Measurements from ENCODE around the gene CDKN1A. TPM values are rescaled to one million over a fixed set of nuclear protein-coding genes. Genes with fewer than 3 reads are reported as not detected.

CDKN1A gene
- total and polyA plus RNA-seq, 9 of the 15 experiments (the other 6 are each of a cell fraction or from before 2014, with no cell fraction given), result 0.25 to 8.1 (median 5.1) TPM

GRCh38 chr6:36679043-36679833 is 724 bp downstream of the CDKN1A start (continued):
- TF ChIP-seq ZNF398 (CRISPR knock-in tag; IDR thresholded peaks at IDR 0.05) (no peak), BCL6 (CRISPR knock-in tag; IDR thresholded peaks at IDR 0.05) (no peak), UBTF (IDR thresholded peaks at IDR 0.05; ENCODE audit: borderline replicate concordance in 1 of 2, low read depth in 2 of 2, low read length in 2 of 2) (peak in 1 of 2 experiments; percentile 29; a peak in 1 of 4 replicates), PHTF2 (CRISPR knock-in tag; IDR thresholded peaks at IDR 0.05) (no peak; the same call in 1 of the 2 replicates), ZNF592 (IDR thresholded peaks at IDR 0.05) (no peak), ZNF507 (tag; conservative IDR thresholded peaks at IDR 0.05) (no peak), EP400 (IDR thresholded peaks at IDR 0.05) (no peak), MEF2A (IDR thresholded peaks at IDR 0.05; ENCODE audit: control insufficient read depth, low read depth, low read length) (no peak), PRPF4 (IDR thresholded peaks at IDR 0.05; ENCODE audit: insufficient read depth, low read depth, low read length, poor library complexity, severe bottlenecking) (no peak), SMAD3 (CRISPR knock-in tag; conservative IDR thresholded peaks at IDR 0.05) (no peak), BCOR (IDR thresholded peaks at IDR 0.05) (no peak), GTF2A2 (tag; IDR thresholded peaks at IDR 0.05) (no peak), STAG1 (CRISPR knock-in tag; IDR thresholded peaks at IDR 0.05; ENCODE audit: borderline replicate concordance) (no peak), GMEB1 (CRISPR knock-in tag; IDR thresholded peaks at IDR 0.05) (no peak), SRSF7 (optimal IDR thresholded peaks at IDR 0.05; ENCODE audit: low read depth, low read length) (no peak), SRSF9 (IDR thresholded peaks at IDR 0.05; ENCODE audit: borderline replicate concordance, low read depth, low read length) (no peak)

All from K562 (cell line).